Colonic mucosa (tissue), 4 donors: ENCODE measurements around the gene STAT6. TPM values are rescaled to one million over a fixed set of nuclear protein-coding genes. Genes with fewer than 3 reads are reported as not detected.
"Not testable (repeated sequence)": the region's sequence is repeated elsewhere in the genome, so short reads cannot be mapped to it uniquely, and the experiment has no call there.

Experiments
- DNase-seq: peaks from one replicate; pipeline ENCODE4 v3.0.0-alpha.2; 2020
- H3K27ac ChIP-seq: fragments of 200-600 bp; one replicate; pipeline ENCODE4 v1.8.0; 2021
- H3K27me3 ChIP-seq: fragments of 200-600 bp; one replicate; pipeline ENCODE4 v1.8.0; 2021
- H3K36me3 ChIP-seq: fragments of 200-600 bp; one replicate; pipeline ENCODE4 v1.8.0; 2021
- H3K4me1 ChIP-seq: fragments of 200-600 bp; one replicate; pipeline ENCODE4 v1.8.0; 2021; ENCODE audit warnings: mild to moderate bottlenecking
- H3K4me3 ChIP-seq: fragments of 200-600 bp; one replicate; pipeline ENCODE4 v1.8.0; 2021
- H3K9ac ChIP-seq, 2 donors: one replicate each; pipeline ENCODE4 v1.7.0; 2013; ENCODE audit warnings: control low read depth in 2 of 2, low read depth in 2 of 2, low read length in 2 of 2
- H3K9me3 ChIP-seq: fragments of 200-600 bp; one replicate; pipeline ENCODE4 v1.8.0; 2021
- CTCF ChIP-seq: fragments of 200-600 bp; IDR thresholded peaks from one replicate; pipeline ENCODE4 v1.8.0; 2022; ENCODE audit warnings: antibody characterized with exemption, mild to moderate bottlenecking
- intact Hi-C: fragments of 100-400 bp; cut with DNase I; formaldehyde crosslinking; loops from one replicate; pipeline ENCODE4 v1.14.1; 2022
- total RNA-seq, 2 donors: library from RNA; stranded (reverse); fragmentation: NEBNext Ultra II Directional in 1 of 2; extraction: Animal tissue kit (Norgen Biotek cat#: 25700) in 1 of 2; gene quantifications; one replicate each; pipeline ENCODE4 v1.2.1, GENCODE V29; 2021
- donor health status: healthy.
- donor health status: DM: no; HTN: no; CAD: no.
- donor health status: DM: no; HTN: no; CAD: no.

Gene STAT6
- total RNA-seq, 2 donors from 2014 or later = 161 to 181 TPM

DNA sequence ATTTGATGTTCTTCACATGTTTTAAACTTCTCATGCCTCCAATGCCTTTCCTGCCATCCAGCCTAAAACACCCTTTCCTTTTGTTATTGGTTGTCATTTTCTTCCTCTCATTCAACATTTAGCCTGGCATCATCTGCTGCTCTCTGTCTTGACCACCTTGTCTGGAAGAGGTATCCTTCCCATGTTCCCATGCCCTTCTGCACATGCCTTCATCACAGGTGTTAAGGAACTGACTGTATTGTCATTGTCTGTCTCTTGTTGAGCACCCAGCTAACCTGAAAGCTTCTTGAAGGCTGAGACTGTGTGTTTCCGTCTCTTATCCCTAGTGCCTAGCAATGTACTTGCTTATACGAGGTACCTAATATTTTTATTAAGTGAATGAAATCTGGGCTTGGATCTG lies 12.7 kb upstream of the STAT6 start:
- Histone ChIP-seq H3K27me3 (no peaks in the 10 kb centered on the region), H3K4me3 (no peak overlapping the region), H3K36me3 (no peaks in the 10 kb centered on the region), H3K9me3 (no peaks in the 10 kb centered on the region), H3K27ac (no peak overlapping the region), H3K4me1 (peaks cover 5% of the 10 kb centered on the region), H3K9ac (no peak overlapping the region)
- DNase-seq = no peak
- intact Hi-C loops = loop anchor here (2.0 kb wide), 1 partner anchor 59 kb away; no protein-coding TSS in a partner anchor
- no peak for TF ChIP-seq CTCF

- H3K4me1 ChIP-seq, H3K4me3 ChIP-seq, intact Hi-C loops, H3K27ac ChIP-seq, H3K9ac ChIP-seq, DNase-seq, H3K9me3 ChIP-seq, H3K27me3 ChIP-seq, H3K36me3 ChIP-seq: not testable (repeated sequence)
These were observed 9.6 kb upstream of the STAT6 start for GRCh38 chr12:57120718-57121117.

DNA sequence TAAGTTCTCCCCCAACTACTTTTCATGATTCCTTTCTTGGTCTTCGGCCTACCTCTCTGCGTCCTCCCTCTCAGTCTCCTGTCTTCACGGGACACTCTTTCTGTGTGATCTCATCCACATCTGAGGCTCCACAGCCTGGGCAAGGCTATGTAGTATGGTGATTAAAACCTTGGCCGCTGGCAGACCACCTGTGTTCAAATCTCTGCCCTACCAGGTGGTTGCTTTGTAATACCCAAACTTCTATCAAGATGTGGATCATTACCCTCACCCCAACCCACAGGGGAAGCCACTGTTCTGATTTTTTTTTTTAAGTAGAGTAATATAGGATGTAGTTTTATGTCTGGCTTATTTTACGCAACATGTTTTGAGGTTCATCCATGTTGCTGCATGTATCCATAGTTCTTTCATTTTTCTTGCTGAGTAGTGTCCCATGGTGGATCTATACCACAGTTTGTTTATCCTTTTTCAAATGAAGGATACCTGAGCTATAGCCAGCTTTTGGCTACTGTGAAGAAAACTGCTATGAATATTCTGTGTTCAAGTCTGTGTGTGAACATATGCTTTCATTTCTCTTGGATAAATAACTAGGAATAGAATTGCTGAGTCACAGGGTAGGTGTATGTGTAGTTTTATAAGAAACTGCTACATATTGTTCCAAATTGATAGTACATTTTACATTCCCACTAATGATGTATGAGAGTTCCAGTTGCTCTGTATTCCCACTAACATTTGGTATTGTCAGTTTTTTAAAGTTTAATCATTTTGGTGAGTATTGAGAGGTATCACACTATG lies 8.3 kb upstream of the STAT6 start:
- intact Hi-C loops = loop anchor here (10.0 kb wide), 1 partner anchor 285 kb away; no protein-coding TSS in a partner anchor
- Histone ChIP-seq H3K9me3 (no peaks in the 10 kb centered on the region), H3K36me3 (no peaks in the 10 kb centered on the region), H3K4me1 (no peaks in the 10 kb centered on the region), H3K27me3 (no peaks in the 10 kb centered on the region), H3K9ac (no peak overlapping the region), H3K27ac (no peak overlapping the region), H3K4me3 (no peak overlapping the region)
- no peak for DNase-seq
- no peak for TF ChIP-seq CTCF

GRCh38 chr12:57118711-57119271 lies 7.6 kb upstream of the STAT6 start:
- no peak overlapping the region for H3K27ac ChIP-seq
- DNase-seq = peak; percentile 22
- intact Hi-C loops = loop anchor here (10.0 kb wide), 1 partner anchor 284 kb away; no protein-coding TSS in a partner anchor

GRCh38 chr12:57116580-57117281 lies 5.6 kb upstream of the STAT6 start:
- Histone ChIP-seq H3K4me3 (no peak overlapping the region), H3K4me1 (peaks cover 4% of the 10 kb centered on the region), H3K27ac (no peak overlapping the region), H3K36me3 (no peaks in the 10 kb centered on the region), H3K9me3 (no peaks in the 10 kb centered on the region), H3K9ac (no peak overlapping the region), H3K27me3 (no peaks in the 10 kb centered on the region)
- intact Hi-C loops = loop anchor here (10.0 kb wide), 1 partner anchor 282 kb away; no protein-coding TSS in a partner anchor
- no peak for DNase-seq
- no peak for TF ChIP-seq CTCF

More at GRCh38 chr12:57118711-57119271, 7.6 kb upstream of the STAT6 start:
- H3K9ac ChIP-seq = no peak overlapping the region
- no peaks in the 10 kb centered on the region for H3K9me3 ChIP-seq
- no peak overlapping the region for H3K4me3 ChIP-seq
- H3K36me3 ChIP-seq = no peaks in the 10 kb centered on the region
- no peak for TF ChIP-seq CTCF
- H3K4me1 ChIP-seq = no peaks in the 10 kb centered on the region
- no peaks in the 10 kb centered on the region for H3K27me3 ChIP-seq
